Mammary epithelial cell (primary cell): ENCODE results near the gene PRDM2.
A peak's percentile ranks its signal among the peaks of the same experiment; 100 is the strongest.

ENCODE experiments used
- CTCF ChIP-seq, 2 donors: IDR thresholded peaks in 1 of 2; conservative IDR thresholded peaks in 1 of 2; 2 replicates each; pipeline ENCODE4 v1.5.1; 2011 to 2012; ENCODE audit warnings: inconsistent platforms in 2 of 2, low read length in 2 of 2, mild to moderate bottlenecking in 2 of 2, control low read depth in 1 of 2, low read depth in 1 of 2; ENCODE audit not compliant: insufficient read depth in 1 of 2; ENCODE audit errors: extremely low read depth in 1 of 2
- EZH2 ChIP-seq: IDR thresholded peaks from 2 replicates; pipeline ENCODE4 v1.6.1; 2012; ENCODE audit warnings: low read length, inconsistent platforms, borderline replicate concordance

GRCh38 chr1:13760921-13761320 is 60.9 kb downstream of the PRDM2 start:
- peak in 1 of 2 donors; percentile 7 for TF ChIP-seq CTCF (conservative IDR thresholded peaks at IDR 0.05 in 1 of 2, IDR thresholded peaks at IDR 0.05 in 1 of 2; ENCODE audit: extremely low read depth in 1 of 2, insufficient read depth in 1 of 2, low read depth in 1 of 2, low read length in 2 of 2)
- TF ChIP-seq EZH2 = no peak
